Karpas-422 (cell line): Measurements from ENCODE around the gene GXYLT1. TPM values are rescaled to one million over a fixed set of nuclear protein-coding genes. Genes with fewer than 3 reads are reported as not detected.

Experiments used
- DNase-seq: peaks from one replicate; pipeline ENCODE4 v3.0.0-alpha.2; 2015
- H2AFZ ChIP-seq: fragments of 200-600 bp; sonication (generic); 2 replicates; pipeline ENCODE4 v1.6.1; 2014; ENCODE audit warnings: antibody characterized with exemption, low read length, mixed read lengths
- H3K27ac ChIP-seq: fragments of 200-600 bp; sonication (generic); 2 replicates; pipeline ENCODE4 v1.5.1; 2014; ENCODE audit warnings: mild to moderate bottlenecking, low read length, moderate library complexity
- H3K27me3 ChIP-seq: fragments of 200-600 bp; sonication (generic); 2 replicates; pipeline ENCODE4 v1.6.1; 2014; ENCODE audit warnings: low read length, mixed read lengths
- H3K36me3 ChIP-seq: fragments of 200-600 bp; sonication (generic); 2 replicates; pipeline ENCODE4 v1.6.1; 2014; ENCODE audit warnings: low read length, mixed read lengths; ENCODE audit not compliant: insufficient read depth
- H3K4me1 ChIP-seq: fragments of 200-600 bp; sonication (generic); 2 replicates; pipeline ENCODE4 v1.6.1; 2014; ENCODE audit warnings: mild to moderate bottlenecking, low read length, mixed read lengths
- H3K4me2 ChIP-seq: fragments of 200-600 bp; sonication (generic); 2 replicates; pipeline ENCODE4 v1.6.1; 2014; ENCODE audit warnings: low read length, low read depth, mild to moderate bottlenecking; ENCODE audit not compliant: poor library complexity, severe bottlenecking
- H3K4me3 ChIP-seq: fragments of 200-600 bp; sonication (generic); 2 replicates; pipeline ENCODE4 v1.5.1; 2014; ENCODE audit warnings: mild to moderate bottlenecking, antibody characterized with exemption, low read length, mixed read lengths
- H3K79me2 ChIP-seq: fragments of 200-600 bp; sonication (generic); 2 replicates; pipeline ENCODE4 v1.6.1; 2014; ENCODE audit warnings: mild to moderate bottlenecking, low read length, mixed read lengths
- H3K9ac ChIP-seq: fragments of 200-600 bp; sonication (generic); 2 replicates; pipeline ENCODE4 v1.6.0; 2014; ENCODE audit warnings: low read length
- H3K9me2 ChIP-seq: fragments of 200-600 bp; sonication (generic), shearing (Covaris generic); replicated peaks from 2 replicates; pipeline ENCODE4 v1.6.0; 2014; ENCODE audit warnings: mild to moderate bottlenecking, low read length, moderate library complexity; ENCODE audit not compliant: insufficient read depth
- H3K9me3 ChIP-seq: fragments of 300-700, 200-600 bp; sonication (generic); 2 replicates; pipeline ENCODE4 v1.6.1; 2014; ENCODE audit warnings: low read length, mixed read lengths
- H4K20me1 ChIP-seq: fragments of 200-600 bp; sonication (generic); 2 replicates; pipeline ENCODE4 v1.6.1; 2014; ENCODE audit warnings: mild to moderate bottlenecking, antibody characterized with exemption, low read length, low read depth; ENCODE audit not compliant: insufficient read depth
- total RNA-seq: library from RNA; depleted of rRNA; stranded (reverse); fragments of >200 nt; shearing (Covaris generic); gene quantifications from 2 replicates; pipeline ENCODE4 v1.2.3, GENCODE V29; 2014; ENCODE audit warnings: low replicate concordance

The GXYLT1 gene
- total RNA-seq, 1 experiment from 2014 or later: 25.9 TPM

DNA sequence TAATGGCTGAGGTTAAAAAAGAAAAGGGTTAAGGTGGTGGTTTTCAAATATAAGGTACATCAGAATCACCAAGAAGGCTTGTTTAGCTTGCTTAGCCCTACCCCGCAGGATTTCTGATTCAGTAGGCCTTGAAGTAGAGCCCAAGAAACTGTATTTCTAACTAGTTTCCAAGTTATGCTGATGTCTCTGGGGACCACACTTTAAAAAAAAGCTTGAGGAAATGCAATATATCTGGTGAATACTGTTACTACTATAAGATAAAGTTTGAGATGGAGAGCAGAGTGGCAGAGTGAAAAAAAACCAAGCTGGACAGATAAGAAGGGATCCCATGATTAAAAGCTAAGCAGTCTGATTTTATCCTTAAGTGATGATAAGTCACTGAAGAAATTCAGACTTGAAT lies 18.3 kb upstream of the GXYLT1 start:
- H3K4me2 ChIP-seq: no peak overlapping the region
- H3K27ac ChIP-seq: peak overlapping the region; percentile 52

GRCh38 chr12:42162193-42162592 lies 17.5 kb upstream of the GXYLT1 start:
- Histone ChIP-seq H4K20me1 (no peaks in the 10 kb centered on the region), H3K4me3 (no peak overlapping the region), H3K4me2 (no peak overlapping the region), H3K9me3 (no peaks in the 10 kb centered on the region), H3K36me3 (peaks cover 37% of the 10 kb centered on the region), H2AFZ (no peak overlapping the region), H3K9ac (no peak overlapping the region), H3K27ac (peak overlapping the region; percentile 52), H3K9me2 (no peaks in the 10 kb centered on the region), H3K79me2 (peaks cover 61% of the 10 kb centered on the region), H3K27me3 (no peaks in the 10 kb centered on the region), H3K4me1 (peaks cover 48% of the 10 kb centered on the region)
- no peak for DNase-seq

More for the DNA sequence above, 18.3 kb upstream of the GXYLT1 start:
- H3K9me3 ChIP-seq: no peaks in the 10 kb centered on the region
- no peak overlapping the region for H3K9ac ChIP-seq
- H3K36me3 ChIP-seq: peaks cover 35% of the 10 kb centered on the region
- peaks cover 48% of the 10 kb centered on the region for H3K4me1 ChIP-seq
- peaks cover 67% of the 10 kb centered on the region for H3K79me2 ChIP-seq
- H4K20me1 ChIP-seq: no peaks in the 10 kb centered on the region
- H2AFZ ChIP-seq: no peak overlapping the region
- H3K4me3 ChIP-seq: no peak overlapping the region
- no peaks in the 10 kb centered on the region for H3K9me2 ChIP-seq
- no peak for DNase-seq
- no peaks in the 10 kb centered on the region for H3K27me3 ChIP-seq

GRCh38 chr12:42161529-42161928 lies 16.9 kb upstream of the GXYLT1 start:
- Histone ChIP-seq H3K4me3 (no peak overlapping the region), H3K27ac (no peak overlapping the region), H3K27me3 (no peaks in the 10 kb centered on the region), H3K9me3 (no peaks in the 10 kb centered on the region), H3K79me2 (peaks cover 56% of the 10 kb centered on the region), H3K9ac (no peak overlapping the region), H4K20me1 (no peaks in the 10 kb centered on the region), H3K4me1 (peaks cover 48% of the 10 kb centered on the region), H2AFZ (no peak overlapping the region), H3K4me2 (no peak overlapping the region), H3K9me2 (no peaks in the 10 kb centered on the region), H3K36me3 (peaks cover 37% of the 10 kb centered on the region)
- no peak for DNase-seq

DNA sequence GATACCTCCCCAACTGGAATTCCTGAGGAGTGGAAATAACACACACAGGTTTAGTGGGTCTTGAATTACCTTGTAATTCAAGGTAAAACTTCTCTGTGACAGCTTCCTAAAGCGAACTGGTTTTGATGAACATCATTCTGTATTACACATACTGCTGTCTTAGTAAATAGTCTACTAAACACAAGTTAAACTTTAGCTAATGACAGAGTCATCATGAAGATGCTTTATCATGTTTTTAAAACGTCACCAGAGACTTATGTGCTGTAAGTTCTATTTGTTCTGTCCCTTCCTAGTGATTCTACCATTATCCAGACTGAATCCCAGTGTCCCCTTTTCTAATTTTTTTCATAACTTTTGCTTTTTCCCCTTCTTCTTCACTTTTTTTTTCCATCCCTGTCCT lies 11.6 kb upstream of the GXYLT1 start:
- Histone ChIP-seq H2AFZ (no peak overlapping the region), H3K4me3 (no peak overlapping the region), H3K9me2 (no peaks in the 10 kb centered on the region), H4K20me1 (no peaks in the 10 kb centered on the region), H3K79me2 (peaks cover 14% of the 10 kb centered on the region), H3K9me3 (no peaks in the 10 kb centered on the region), H3K36me3 (peaks cover 33% of the 10 kb centered on the region), H3K4me2 (no peak overlapping the region), H3K27ac (no peak overlapping the region), H3K27me3 (no peaks in the 10 kb centered on the region), H3K4me1 (peaks cover 24% of the 10 kb centered on the region), H3K9ac (no peak overlapping the region)
- no peak for DNase-seq

DNA sequence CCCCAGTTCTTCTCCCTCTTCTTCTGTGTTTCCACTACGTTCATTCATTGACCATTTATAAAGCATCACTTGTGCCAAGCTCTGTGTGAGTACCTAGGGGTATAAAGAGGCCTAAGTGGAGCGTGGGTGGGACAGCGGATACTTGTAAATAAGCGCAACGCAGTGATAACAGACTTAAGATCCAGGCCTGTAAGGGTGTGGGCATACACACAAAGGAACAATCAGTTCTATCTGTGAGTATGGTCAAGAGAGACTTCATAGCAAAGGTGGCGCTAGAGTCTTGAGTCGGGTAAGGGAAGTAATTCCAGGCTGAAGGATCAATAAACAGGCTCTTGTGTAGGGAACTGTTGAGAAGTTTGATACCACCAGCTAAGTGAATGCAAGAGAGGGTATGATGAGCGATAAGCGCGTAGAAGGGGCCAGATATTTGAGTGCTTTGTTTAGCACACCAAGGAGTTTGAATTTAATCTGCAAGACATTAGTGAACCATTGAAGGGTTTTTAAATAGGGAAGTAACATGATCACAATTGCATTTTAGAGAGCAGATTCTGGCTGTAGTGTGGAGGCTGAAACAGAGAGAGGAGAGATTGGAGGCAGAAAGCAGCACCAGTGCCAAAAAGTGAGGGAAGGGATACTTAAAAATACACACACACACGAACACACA lies 1.0 kb upstream of the GXYLT1 start:
- Histone ChIP-seq H3K27ac (peak overlapping the region; percentile 80), H3K9ac (peak overlapping the region; percentile 79)

GRCh38 chr12:42145197-42145549 lies 499 bp upstream of the GXYLT1 start:
- peaks cover 65% of the 10 kb centered on the region for H3K4me1 ChIP-seq
- peak overlapping the region; percentile 79 for H3K9ac ChIP-seq
- peak overlapping the region; percentile 82 for H3K4me2 ChIP-seq
- H3K9me3 ChIP-seq: no peaks in the 10 kb centered on the region
- no peaks in the 10 kb centered on the region for H3K9me2 ChIP-seq
- H3K36me3 ChIP-seq: no peaks in the 10 kb centered on the region
- H3K79me2 ChIP-seq: peaks cover 40% of the 10 kb centered on the region
- no peaks in the 10 kb centered on the region for H3K27me3 ChIP-seq
- H3K27ac ChIP-seq: peak overlapping the region; percentile 80
- DNase-seq: no peak
- peak overlapping the region; percentile 81 for H3K4me3 ChIP-seq
- H2AFZ ChIP-seq: peak overlapping the region; percentile 6; the same call in 1 of the 2 replicates
- H4K20me1 ChIP-seq: no peaks in the 10 kb centered on the region; the same call in 1 of the 2 replicates

More for the DNA sequence above, 1.0 kb upstream of the GXYLT1 start:
- Histone ChIP-seq H3K36me3 (no peaks in the 10 kb centered on the region), H4K20me1 (no peaks in the 10 kb centered on the region; the same call in 1 of the 2 replicates), H3K4me1 (peaks cover 61% of the 10 kb centered on the region), H3K79me2 (peaks cover 35% of the 10 kb centered on the region), H3K9me2 (no peaks in the 10 kb centered on the region), H3K9me3 (no peaks in the 10 kb centered on the region), H3K4me2 (peak overlapping the region; percentile 82), H3K4me3 (peak overlapping the region; percentile 81), H3K27me3 (no peaks in the 10 kb centered on the region), H2AFZ (peak overlapping the region; percentile 19; the same call in 1 of the 2 replicates)
- peak; percentile 73 for DNase-seq

DNA sequence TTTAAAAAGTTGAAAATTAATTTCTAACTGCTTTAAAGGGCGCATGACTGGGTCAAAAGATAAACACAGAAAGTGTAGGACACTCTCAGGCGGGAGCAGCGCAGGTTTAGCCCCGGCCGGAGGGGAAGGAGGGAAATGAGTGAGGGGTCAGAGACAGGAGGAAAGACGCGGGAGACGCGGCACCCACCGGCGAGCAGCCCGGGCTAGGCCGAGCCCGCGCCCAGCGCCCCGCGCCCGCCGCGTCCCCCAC lies 591 bp downstream of the GXYLT1 start:
- Histone ChIP-seq H2AFZ (no peak overlapping the region), H3K27me3 (no peaks in the 10 kb centered on the region), H3K79me2 (peaks cover 51% of the 10 kb centered on the region), H3K4me3 (peak overlapping the region; percentile 81), H4K20me1 (no peaks in the 10 kb centered on the region; the same call in 1 of the 2 replicates), H3K9me3 (no peaks in the 10 kb centered on the region), H3K36me3 (no peaks in the 10 kb centered on the region), H3K9me2 (no peaks in the 10 kb centered on the region), H3K9ac (peak overlapping the region; percentile 79), H3K4me1 (peaks cover 65% of the 10 kb centered on the region), H3K27ac (peak overlapping the region; percentile 80), H3K4me2 (peak overlapping the region; percentile 82)
- DNase-seq: no peak

DNA sequence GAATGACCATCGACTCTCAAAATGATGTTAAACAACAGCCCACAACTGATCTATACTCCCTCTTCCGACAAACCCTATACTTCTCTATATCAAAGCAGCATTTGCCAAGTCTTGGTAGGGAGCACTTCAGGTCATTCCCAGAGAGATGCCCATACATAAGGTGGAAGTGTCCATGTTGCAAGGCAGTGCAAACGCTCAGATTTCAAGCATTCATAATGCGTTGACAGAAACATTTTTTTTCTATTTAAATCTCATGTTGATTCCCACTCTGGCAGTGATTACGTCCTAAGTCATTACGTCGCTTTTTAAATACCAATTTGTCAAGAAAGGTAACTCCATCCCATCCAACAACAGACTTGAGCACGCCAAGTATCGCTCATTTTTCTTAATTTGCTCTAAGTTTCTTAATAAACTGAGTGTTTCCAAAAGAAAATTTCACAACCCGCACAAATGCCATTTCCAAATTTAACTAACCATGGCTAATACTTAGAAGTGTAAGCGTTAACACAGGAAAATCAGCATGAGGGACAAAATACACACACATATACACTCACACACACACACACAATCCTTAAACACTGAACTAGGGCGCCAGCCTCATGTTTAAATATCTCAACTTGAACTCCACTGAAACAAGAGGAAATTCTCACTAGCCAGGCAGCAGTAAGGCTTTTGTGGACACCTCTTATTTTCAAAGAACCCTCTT lies 1.1 kb downstream of the GXYLT1 start:
- no peaks in the 10 kb centered on the region for H3K27me3 ChIP-seq
- no peaks in the 10 kb centered on the region; the same call in 1 of the 2 replicates for H4K20me1 ChIP-seq
- H3K9ac ChIP-seq: peak overlapping the region; percentile 79
- peaks cover 56% of the 10 kb centered on the region for H3K79me2 ChIP-seq
- H3K9me2 ChIP-seq: no peaks in the 10 kb centered on the region
- no peak overlapping the region for H2AFZ ChIP-seq
- peak overlapping the region; percentile 81 for H3K4me3 ChIP-seq
- peak overlapping the region; percentile 82 for H3K4me2 ChIP-seq
- no peaks in the 10 kb centered on the region for H3K36me3 ChIP-seq
- peaks cover 63% of the 10 kb centered on the region for H3K4me1 ChIP-seq
- H3K9me3 ChIP-seq: no peaks in the 10 kb centered on the region
- DNase-seq: peak; percentile 72
- H3K27ac ChIP-seq: peak overlapping the region; percentile 80
